Chondrocyte (in vitro differentiated cells): ENCODE results near the gene CCDC182. TPM values are rescaled to one million over a fixed set of nuclear protein-coding genes. Genes with fewer than 3 reads are reported as not detected.

Source experiments
- DNase-seq: peaks from one replicate; pipeline ENCODE4 v3.0.0; 2021; ENCODE audit warnings: mixed read lengths, low spot score
- H3K27ac Mint-ChIP-seq: one replicate; pipeline ENCODE4 v1.8.0; 2021; ENCODE audit warnings: mild to moderate bottlenecking, moderate library complexity, mixed read lengths; ENCODE audit not compliant: unreplicated experiment
- H3K27me3 Mint-ChIP-seq: 2 replicates; pipeline ENCODE4 v1.8.0; 2021; ENCODE audit warnings: low read depth, mixed read lengths
- H3K36me3 Mint-ChIP-seq: 2 replicates; pipeline ENCODE4 v1.8.0; 2021; ENCODE audit warnings: low read depth, mixed read lengths
- H3K4me1 Mint-ChIP-seq: 2 replicates; pipeline ENCODE4 v1.8.0; 2021; ENCODE audit warnings: low read depth, mild to moderate bottlenecking, mixed read lengths
- H3K4me3 Mint-ChIP-seq: one replicate; pipeline ENCODE4 v1.8.0; 2021; ENCODE audit warnings: mild to moderate bottlenecking, moderate library complexity, mixed read lengths; ENCODE audit not compliant: unreplicated experiment
- H3K9me3 Mint-ChIP-seq: 2 replicates; pipeline ENCODE4 v1.8.0; 2021; ENCODE audit warnings: low read depth, mixed read lengths
- total RNA-seq: library from RNA; stranded (reverse); gene quantifications from 3 replicates; pipeline ENCODE4 v1.2.1, GENCODE V29; 2021
- TF ChIP-seq, protein P1 (sequence below): fragments of 200-600 bp; sonication (generic); IDR thresholded peaks from 2 replicates; pipeline ENCODE4 v1.5.0; 2021; ENCODE audit warnings: antibody characterized with exemption, mild to moderate bottlenecking, moderate library complexity

The CCDC182 gene
- total RNA-seq, 1 donor from 2014 or later = not detected

GRCh38 chr17:57699751-57700219 lies 45.3 kb downstream of the CCDC182 start:
- DNase-seq = no peak
- no peaks in the 10 kb centered on the region for H3K27me3 Mint-ChIP-seq
- H3K27ac Mint-ChIP-seq = no peak overlapping the region
- TF ChIP-seq, protein P1, sequence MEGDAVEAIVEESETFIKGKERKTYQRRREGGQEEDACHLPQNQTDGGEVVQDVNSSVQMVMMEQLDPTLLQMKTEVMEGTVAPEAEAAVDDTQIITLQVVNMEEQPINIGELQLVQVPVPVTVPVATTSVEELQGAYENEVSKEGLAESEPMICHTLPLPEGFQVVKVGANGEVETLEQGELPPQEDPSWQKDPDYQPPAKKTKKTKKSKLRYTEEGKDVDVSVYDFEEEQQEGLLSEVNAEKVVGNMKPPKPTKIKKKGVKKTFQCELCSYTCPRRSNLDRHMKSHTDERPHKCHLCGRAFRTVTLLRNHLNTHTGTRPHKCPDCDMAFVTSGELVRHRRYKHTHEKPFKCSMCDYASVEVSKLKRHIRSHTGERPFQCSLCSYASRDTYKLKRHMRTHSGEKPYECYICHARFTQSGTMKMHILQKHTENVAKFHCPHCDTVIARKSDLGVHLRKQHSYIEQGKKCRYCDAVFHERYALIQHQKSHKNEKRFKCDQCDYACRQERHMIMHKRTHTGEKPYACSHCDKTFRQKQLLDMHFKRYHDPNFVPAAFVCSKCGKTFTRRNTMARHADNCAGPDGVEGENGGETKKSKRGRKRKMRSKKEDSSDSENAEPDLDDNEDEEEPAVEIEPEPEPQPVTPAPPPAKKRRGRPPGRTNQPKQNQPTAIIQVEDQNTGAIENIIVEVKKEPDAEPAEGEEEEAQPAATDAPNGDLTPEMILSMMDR = no peak
- peaks cover 1% of the 10 kb centered on the region for H3K36me3 Mint-ChIP-seq
- no peaks in the 10 kb centered on the region for H3K4me1 Mint-ChIP-seq
- H3K9me3 Mint-ChIP-seq = peaks cover 6% of the 10 kb centered on the region
- H3K4me3 Mint-ChIP-seq = no peak overlapping the region

DNA sequence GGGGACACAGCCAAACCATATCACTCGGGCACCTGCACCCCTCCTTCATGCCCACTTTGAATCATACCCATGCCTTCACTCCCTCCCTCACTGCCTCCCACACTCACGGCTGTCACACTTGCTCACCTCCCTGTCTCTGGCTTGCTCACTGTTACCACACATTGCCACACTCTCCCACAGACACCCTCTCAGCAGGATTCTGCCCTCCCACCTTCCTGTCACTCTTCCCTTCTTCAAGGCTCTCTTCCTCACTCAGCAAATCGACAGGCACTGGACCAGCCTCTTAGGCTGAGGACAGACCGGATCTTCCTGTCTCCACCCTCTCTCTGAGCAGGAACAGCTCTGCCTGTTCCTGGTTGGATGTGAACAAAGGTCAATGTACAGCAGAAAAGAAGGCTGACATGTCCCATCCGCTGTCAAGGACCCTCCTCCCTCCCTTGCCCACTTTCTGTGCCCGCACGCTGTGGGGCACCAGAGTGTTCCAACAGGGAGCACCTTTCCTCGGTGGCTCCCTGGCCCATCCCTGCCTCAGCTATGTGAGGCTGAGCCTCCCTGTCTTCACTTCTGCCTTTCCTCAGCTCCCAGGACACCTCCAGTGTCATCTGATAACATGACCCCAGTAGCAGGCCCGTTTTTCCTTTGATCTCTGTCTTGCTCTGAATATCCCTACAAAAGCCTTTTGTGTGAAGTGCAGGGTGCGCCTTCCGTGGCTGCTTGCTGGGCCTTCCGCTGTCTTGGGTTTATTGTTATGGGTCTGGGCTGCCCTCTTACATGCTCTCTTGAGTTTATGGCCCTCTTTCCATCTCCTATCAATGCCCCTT lies 47.0 kb downstream of the CCDC182 start:
- H3K4me3 Mint-ChIP-seq = no peak overlapping the region
- H3K36me3 Mint-ChIP-seq = peaks cover 1% of the 10 kb centered on the region
- no peaks in the 10 kb centered on the region for H3K4me1 Mint-ChIP-seq
- no peak overlapping the region for H3K27ac Mint-ChIP-seq
- H3K9me3 Mint-ChIP-seq = peaks cover 8% of the 10 kb centered on the region
- no peak for DNase-seq
- H3K27me3 Mint-ChIP-seq = no peaks in the 10 kb centered on the region
- TF ChIP-seq, protein P1 = no peak

DNA sequence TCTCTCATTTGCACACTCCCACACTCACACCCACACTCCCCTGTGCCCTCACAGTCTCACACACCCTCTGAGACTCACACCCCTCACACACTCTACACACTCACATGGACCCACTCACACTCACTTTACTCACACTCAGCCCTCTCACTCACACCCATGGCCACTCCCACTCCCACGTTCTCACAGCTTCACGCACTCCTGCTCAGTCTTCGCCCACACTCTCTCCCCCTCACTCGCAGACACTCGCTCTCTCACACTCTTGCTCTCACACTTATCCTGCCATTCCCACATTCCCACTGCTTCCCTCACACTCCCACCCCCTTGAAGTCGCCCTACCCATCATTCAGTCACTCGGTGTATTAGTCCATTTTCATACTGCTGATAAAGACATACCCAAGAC lies 47.9 kb downstream of the CCDC182 start:
- no peak overlapping the region for H3K27ac Mint-ChIP-seq
- H3K4me3 Mint-ChIP-seq = no peak overlapping the region
- H3K36me3 Mint-ChIP-seq = peaks cover 3% of the 10 kb centered on the region
- H3K27me3 Mint-ChIP-seq = no peaks in the 10 kb centered on the region
- H3K9me3 Mint-ChIP-seq = peaks cover 14% of the 10 kb centered on the region
- TF ChIP-seq, protein P1 = no peak
- no peak for DNase-seq
- no peaks in the 10 kb centered on the region for H3K4me1 Mint-ChIP-seq

DNA sequence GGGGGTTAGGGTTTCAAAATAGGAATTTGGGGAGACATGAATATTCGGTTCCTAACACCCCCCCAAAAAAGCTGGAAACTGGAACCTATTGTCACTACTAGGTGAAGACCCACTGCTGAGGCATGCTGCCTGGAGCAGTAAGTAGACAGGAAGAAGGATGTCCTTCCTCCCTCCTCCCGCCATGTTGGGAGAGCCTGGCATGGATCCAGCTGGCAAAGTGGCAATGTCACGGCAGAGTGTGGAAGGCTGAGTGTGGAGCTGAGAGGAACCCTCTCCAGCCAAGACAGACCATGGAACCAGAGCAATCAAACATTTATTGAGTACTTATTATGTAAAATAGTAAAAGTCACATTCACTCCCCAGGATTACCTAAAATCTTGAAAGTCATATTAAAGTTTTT lies 49.0 kb downstream of the CCDC182 start:
- Mint-ChIP-seq H3K4me1 (no peaks in the 10 kb centered on the region), H3K27ac (no peak overlapping the region), H3K4me3 (no peak overlapping the region), H3K36me3 (peaks cover 3% of the 10 kb centered on the region), H3K27me3 (no peaks in the 10 kb centered on the region), H3K9me3 (peaks cover 23% of the 10 kb centered on the region)
- TF ChIP-seq, protein P1 = no peak
- DNase-seq = no peak

Other genes with a start within 250 kb of the CCDC182 start
- gene MRPS23, start 104.7 kb upstream of the CCDC182 start, total RNA-seq = 30.3 to 33.3 TPM (median 33.1 TPM) in 3 replicates
- gene CUEDC1, start 210.1 kb upstream of the CCDC182 start, total RNA-seq = 32.9 to 47.7 TPM (median 41.9 TPM) in 3 replicates
- gene VEZF1, start 243.0 kb upstream of the CCDC182 start, total RNA-seq = 26.6 to 43.6 TPM (median 39.6 TPM) in 3 replicates